Left ventricle myocardium inferior (tissue), 1 donor: Measurements from ENCODE around the gene RPS27L. TPM values are rescaled to one million over a fixed set of nuclear protein-coding genes. Genes with fewer than 3 reads are reported as not detected.

ENCODE experiments used
- DNase-seq: peaks from one replicate; pipeline ENCODE4 v3.0.0-alpha.2; 2020
- H3K27ac ChIP-seq: fragments of 200-600 bp; replicated peaks from 2 replicates; pipeline ENCODE4 v1.8.0; 2021
- H3K27me3 ChIP-seq: fragments of 200-600 bp; 2 replicates; pipeline ENCODE4 v1.8.0; 2021; ENCODE audit warnings: low read depth
- H3K36me3 ChIP-seq: fragments of 200-600 bp; 2 replicates; pipeline ENCODE4 v1.8.0; 2021
- H3K4me1 ChIP-seq: fragments of 200-600 bp; 2 replicates; pipeline ENCODE4 v1.8.0; 2021
- H3K4me3 ChIP-seq: fragments of 200-600 bp; 2 replicates; pipeline ENCODE4 v1.8.0; 2021; ENCODE audit warnings: mild to moderate bottlenecking, moderate library complexity
- H3K9me3 ChIP-seq: fragments of 200-600 bp; replicated peaks from 2 replicates; pipeline ENCODE4 v1.8.0; 2021
- CTCF ChIP-seq: fragments of 200-600 bp; IDR thresholded peaks from 2 replicates; pipeline ENCODE4 v1.8.0; 2021; ENCODE audit warnings: antibody characterized with exemption, mild to moderate bottlenecking, borderline replicate concordance
- intact Hi-C: fragments of 100-400 bp; cut with micrococcal nuclease; formaldehyde crosslinking; loops from one replicate; pipeline ENCODE4 v1.11.0; 2022
- total RNA-seq: library from RNA; stranded (reverse); fragmentation: NEBNext Ultra II Directional; extraction: Animal tissue kit (Norgen Biotek cat#: 25700); gene quantifications from one replicate; pipeline ENCODE4 v1.2.1, GENCODE V29; 2021
- donor health status: DM: no; HTN: yes; CAD: no; lungs with severe emphysema.

The RPS27L gene
- total RNA-seq, 1 donor from 2014 or later: 165 TPM

DNA sequence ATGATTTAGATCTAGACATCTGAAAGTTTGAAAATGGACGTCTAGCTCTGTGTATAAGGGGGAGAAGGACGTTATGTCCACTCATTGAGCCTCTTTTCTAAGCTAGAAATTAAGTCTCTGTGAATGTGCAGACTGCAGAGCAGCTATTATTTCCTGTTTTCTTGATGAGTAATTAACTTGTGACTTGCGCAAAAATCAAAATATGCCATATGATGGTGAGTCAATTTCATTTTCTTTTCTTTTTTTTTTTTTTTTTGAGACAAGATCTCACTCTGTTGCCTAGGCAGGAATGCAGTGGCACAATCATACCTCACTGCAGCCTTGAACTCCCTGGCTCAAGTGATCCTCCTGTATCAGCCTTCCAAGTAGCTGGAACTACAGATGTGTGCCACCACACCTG is 21.5 kb downstream of the RPS27L start:
- Histone ChIP-seq H3K27me3 (no peaks in the 10 kb centered on the region), H3K9me3 (no peaks in the 10 kb centered on the region), H3K4me1 (no peaks in the 10 kb centered on the region), H3K27ac (no peak overlapping the region), H3K36me3 (peaks cover 11% of the 10 kb centered on the region), H3K4me3 (no peak overlapping the region)
- TF ChIP-seq CTCF: no peak
- no peak for DNase-seq
- intact Hi-C loops: no loop called here

DNA sequence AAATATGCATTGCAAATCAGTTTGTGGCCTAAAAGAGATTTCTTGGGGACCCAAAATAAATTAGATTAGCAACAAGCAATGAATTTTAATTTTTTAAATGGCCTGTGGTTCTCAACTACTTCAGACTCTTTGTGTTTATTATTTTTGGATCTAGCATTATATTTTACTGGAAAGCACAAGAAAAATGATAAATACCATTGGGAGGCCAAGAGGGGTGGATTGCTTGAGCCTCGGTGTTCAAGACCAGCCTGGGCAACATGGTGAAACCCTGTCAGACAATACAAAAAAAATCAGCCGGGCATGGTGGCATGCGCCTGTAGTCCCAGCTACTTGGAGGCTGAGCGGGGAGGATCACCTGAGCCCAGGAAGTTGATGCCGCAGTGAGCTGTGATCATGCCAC is 22.0 kb downstream of the RPS27L start:
- Histone ChIP-seq H3K36me3 (peaks cover 14% of the 10 kb centered on the region), H3K9me3 (no peaks in the 10 kb centered on the region), H3K27me3 (no peaks in the 10 kb centered on the region), H3K4me1 (no peaks in the 10 kb centered on the region), H3K27ac (no peak overlapping the region), H3K4me3 (no peak overlapping the region)
- intact Hi-C loops: no loop called here
- no peak for TF ChIP-seq CTCF
- DNase-seq: no peak

DNA sequence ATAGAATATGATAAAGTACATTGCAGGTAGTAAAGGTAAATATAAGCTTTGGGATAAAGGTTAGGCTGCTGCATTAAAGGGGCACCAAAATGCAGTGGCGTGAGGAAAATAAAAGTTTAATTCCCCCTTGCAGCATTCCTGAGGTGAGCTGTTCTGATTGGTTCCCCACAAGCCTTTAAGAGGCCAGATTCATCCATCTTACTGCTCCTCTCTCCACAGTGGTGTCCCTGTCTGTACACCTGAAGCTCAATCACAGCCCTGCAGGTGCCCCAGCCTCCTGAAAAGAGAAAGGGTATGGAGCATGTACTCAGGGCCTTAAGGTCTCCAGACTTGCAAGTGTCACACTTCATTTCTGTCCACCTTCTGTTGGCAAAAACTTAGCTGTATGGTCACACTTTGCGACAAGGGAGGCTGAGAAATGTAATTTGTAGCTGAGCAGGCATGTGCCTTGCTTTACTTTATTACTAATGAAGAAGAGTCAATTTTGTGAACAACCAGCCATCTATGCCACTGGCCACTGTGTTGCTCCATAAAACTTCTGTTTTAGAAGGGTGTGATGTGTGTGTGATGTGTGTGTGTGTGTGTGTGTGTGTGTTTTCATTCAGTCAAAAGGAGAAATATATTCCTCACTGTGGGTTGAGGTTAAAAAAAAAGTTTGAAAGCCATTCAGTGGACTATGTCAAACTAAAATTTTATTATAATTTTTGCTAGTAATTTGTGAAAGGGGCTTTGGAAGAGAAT is 22.9 kb downstream of the RPS27L start:
- Histone ChIP-seq H3K27ac (no peak overlapping the region), H3K4me3 (no peak overlapping the region), H3K9me3 (no peaks in the 10 kb centered on the region), H3K36me3 (peaks cover 22% of the 10 kb centered on the region), H3K4me1 (no peaks in the 10 kb centered on the region), H3K27me3 (no peaks in the 10 kb centered on the region)
- no peak for TF ChIP-seq CTCF
- intact Hi-C loops: no loop called here
- DNase-seq: no peak

DNA sequence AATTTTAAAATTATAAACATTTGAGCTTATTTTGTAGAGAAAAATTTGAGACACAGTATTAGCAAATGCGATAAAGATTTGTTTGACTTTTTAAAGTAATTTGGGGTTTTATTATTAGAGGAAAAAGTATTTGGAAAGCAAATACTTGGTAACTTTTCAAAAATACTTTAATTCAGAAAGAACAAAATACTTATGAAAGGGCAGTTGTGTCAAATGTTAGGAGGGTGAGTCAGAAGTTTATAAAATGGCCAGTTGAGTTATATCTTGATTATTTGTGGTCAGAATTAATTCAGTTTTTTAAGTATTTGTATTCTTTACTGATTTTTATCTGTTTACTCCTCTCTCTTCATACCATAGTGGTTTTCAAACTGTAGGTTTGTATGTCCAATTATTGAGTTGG is 23.5 kb downstream of the RPS27L start:
- no peaks in the 10 kb centered on the region for H3K4me1 ChIP-seq
- H3K4me3 ChIP-seq: no peak overlapping the region
- intact Hi-C loops: no loop called here
- no peaks in the 10 kb centered on the region for H3K27me3 ChIP-seq
- peaks cover 29% of the 10 kb centered on the region for H3K36me3 ChIP-seq
- DNase-seq: no peak
- H3K27ac ChIP-seq: no peak overlapping the region
- H3K9me3 ChIP-seq: no peaks in the 10 kb centered on the region
- no peak for TF ChIP-seq CTCF

- peaks cover 14% of the 10 kb centered on the region for H3K4me1 ChIP-seq
- H3K27ac ChIP-seq: no peak overlapping the region
- no peak for TF ChIP-seq CTCF
- H3K4me3 ChIP-seq: no peak overlapping the region
- H3K9me3 ChIP-seq: no peaks in the 10 kb centered on the region
- peaks cover 60% of the 10 kb centered on the region for H3K36me3 ChIP-seq
- DNase-seq: no peak
- H3K27me3 ChIP-seq: no peaks in the 10 kb centered on the region
- intact Hi-C loops: no loop called here
Measured at GRCh38 chr15:63126726-63127125, 30.6 kb downstream of the RPS27L start.

DNA sequence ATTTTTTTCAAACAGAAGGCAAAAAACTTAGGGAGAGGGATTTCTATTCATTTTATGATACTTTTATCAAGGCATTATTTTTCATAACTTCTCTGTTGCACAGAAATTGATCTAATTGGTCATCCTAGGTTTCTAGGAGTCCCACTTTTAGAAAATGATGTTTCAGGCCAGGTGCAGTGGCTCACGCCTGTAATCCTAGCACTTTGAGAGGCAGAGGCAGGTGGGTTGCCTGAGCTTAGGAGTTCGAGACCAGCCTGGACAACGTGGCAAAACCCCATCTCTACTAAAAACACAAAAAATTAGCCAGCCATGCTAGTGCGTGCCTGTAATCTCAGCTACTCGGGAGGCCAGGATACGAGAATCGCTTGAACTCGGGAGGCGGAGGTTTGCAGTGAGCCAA is 32.8 kb downstream of the RPS27L start:
- DNase-seq: no peak
- intact Hi-C loops: no loop called here

More for the DNA sequence above, 32.8 kb downstream of the RPS27L start:
- Histone ChIP-seq H3K27me3 (no peaks in the 10 kb centered on the region), H3K9me3 (no peaks in the 10 kb centered on the region), H3K4me3 (no peak overlapping the region), H3K27ac (no peak overlapping the region), H3K4me1 (peaks cover 20% of the 10 kb centered on the region), H3K36me3 (peaks cover 40% of the 10 kb centered on the region)
- TF ChIP-seq CTCF: no peak
